ENCODE data around the gene LANCL2. TPM values are rescaled to one million over a fixed set of nuclear protein-coding genes. Genes with fewer than 3 reads are reported as not detected.

LANCL2 gene
- total RNA-seq, 1 donor = 17.0 TPM

GRCh38 chr7:55435466-55435865 is 70.3 kb downstream of the LANCL2 start:
- no peak for DNase-seq (ENCODE audit: low read depth in 2 of 3, low spot score in 2 of 3)

- no peak for DNase-seq (ENCODE audit: low read depth in 2 of 3, low spot score in 2 of 3)
Observed at GRCh38 chr7:55436457-55436856, 71.3 kb downstream of the LANCL2 start.

GRCh38 chr7:55437375-55437774 is 72.2 kb downstream of the LANCL2 start:
- no peak for DNase-seq (ENCODE audit: low read depth in 2 of 3, low spot score in 2 of 3)

GRCh38 chr7:55438085-55438756 is 73.1 kb downstream of the LANCL2 start:
- DNase-seq (ENCODE audit: low read depth in 2 of 3, low spot score in 2 of 3) = no peak

- DNase-seq (ENCODE audit: low read depth in 2 of 3, low spot score in 2 of 3) = no peak
Observed at GRCh38 chr7:55438757-55439525, 73.8 kb downstream of the LANCL2 start.

- DNase-seq (ENCODE audit: low read depth in 2 of 3, low spot score in 2 of 3) = peak in 1 of 3 donors; percentile 6
Observed at GRCh38 chr7:55439627-55440026, 74.5 kb downstream of the LANCL2 start.

GRCh38 chr7:55440040-55440690 is 75.0 kb downstream of the LANCL2 start:
- no peak for DNase-seq (ENCODE audit: low read depth in 2 of 3, low spot score in 2 of 3)

GRCh38 chr7:55441002-55441401 is 75.9 kb downstream of the LANCL2 start:
- no peak for DNase-seq (ENCODE audit: low read depth in 2 of 3, low spot score in 2 of 3)

GRCh38 chr7:55441774-55442522 is 76.8 kb downstream of the LANCL2 start:
- DNase-seq (ENCODE audit: low read depth in 2 of 3, low spot score in 2 of 3) = no peak

GRCh38 chr7:55444786-55445185 is 79.6 kb downstream of the LANCL2 start:
- no peak for DNase-seq (ENCODE audit: low read depth in 2 of 3, low spot score in 2 of 3)

- DNase-seq (ENCODE audit: low read depth in 2 of 3, low spot score in 2 of 3) = no peak
Observed at GRCh38 chr7:55448526-55448925, 83.4 kb downstream of the LANCL2 start.

- DNase-seq (ENCODE audit: low read depth in 2 of 3, low spot score in 2 of 3) = no peak
Observed at GRCh38 chr7:55449205-55449991, 84.3 kb downstream of the LANCL2 start.

- no peak for DNase-seq (ENCODE audit: low read depth in 2 of 3, low spot score in 2 of 3)
Observed at GRCh38 chr7:55449992-55450535, 84.9 kb downstream of the LANCL2 start.

GRCh38 chr7:55452971-55453370 is 87.8 kb downstream of the LANCL2 start:
- no peak for DNase-seq (ENCODE audit: low read depth in 2 of 3, low spot score in 2 of 3)

GRCh38 chr7:55457801-55458200 is 92.7 kb downstream of the LANCL2 start:
- DNase-seq (ENCODE audit: low read depth in 2 of 3, low spot score in 2 of 3) = no peak

GRCh38 chr7:55458351-55458750 is 93.2 kb downstream of the LANCL2 start:
- no peak for DNase-seq (ENCODE audit: low read depth in 2 of 3, low spot score in 2 of 3)

GRCh38 chr7:55463686-55464262 is 98.6 kb downstream of the LANCL2 start:
- no peak for DNase-seq (ENCODE audit: low read depth in 2 of 3, low spot score in 2 of 3)

GRCh38 chr7:55464422-55464821 is 99.3 kb downstream of the LANCL2 start:
- DNase-seq (ENCODE audit: low read depth in 2 of 3, low spot score in 2 of 3) = no peak

- DNase-seq (ENCODE audit: low read depth in 2 of 3, low spot score in 2 of 3) = no peak
Observed at GRCh38 chr7:55465691-55466090, 100.6 kb downstream of the LANCL2 start.
